ENCODE measurements around the gene TSPAN31.
A peak's percentile ranks its signal among the peaks of the same experiment; 100 is the strongest.

TSPAN31 gene

DNA sequence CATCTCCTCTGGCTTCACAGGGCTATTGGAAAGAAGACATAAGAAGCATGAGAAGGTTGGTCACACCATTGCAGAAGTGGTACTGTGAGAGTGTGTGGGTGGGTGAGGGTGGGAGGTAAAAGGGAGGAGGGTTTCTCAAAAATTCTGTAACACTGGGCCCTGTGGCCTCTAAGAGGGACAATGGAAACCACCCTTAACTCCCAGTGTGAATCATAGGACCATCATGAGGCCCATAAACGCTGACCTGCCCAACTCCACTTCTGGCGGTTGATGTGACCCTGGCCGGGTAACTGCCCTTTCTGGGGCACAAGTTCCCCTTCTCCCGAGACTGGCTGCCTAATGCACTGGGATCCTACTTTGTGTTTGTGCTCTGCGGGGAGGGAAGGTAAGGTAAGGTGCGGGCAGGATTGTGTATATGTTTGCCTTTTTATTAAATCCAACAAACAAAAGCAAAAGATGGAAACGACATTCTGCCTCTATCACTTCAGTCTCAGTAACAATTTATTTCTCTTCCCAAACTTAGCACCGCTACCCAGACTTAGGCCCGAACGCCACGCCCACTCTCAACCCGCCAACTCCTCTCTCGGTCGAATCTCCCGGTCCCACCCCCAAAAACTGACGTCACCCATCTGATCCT, 26.5 kb downstream of the TSPAN31 start:
- H3K79me1 ChIP-seq (ENCODE audit: low read depth, low read length), result no peaks in the 10 kb centered on the region
- peak overlapping the region; percentile 87 to 97 for H3K4me3 ChIP-seq (ENCODE audit: low read length in 2 of 2)
- H3K27ac ChIP-seq (replicated peaks; ENCODE audit: low read length), result no peak overlapping the region
- peaks cover 10 to 55% of the 10 kb centered on the region in 2 donors for H3K36me3 ChIP-seq (replicated peaks in 1 of 2; ENCODE audit: control insufficient read depth in 2 of 2, insufficient read depth in 2 of 2, low read length in 2 of 2)
- H2BK15ac ChIP-seq (ENCODE audit: low read length), result no peak overlapping the region
- H2AK5ac ChIP-seq (ENCODE audit: low read depth, low read length), result no peak overlapping the region
- WGBS, 2 donors (ENCODE audit: extremely low coverage in 2 of 2, insufficient read length in 2 of 2, insufficient replicate concordance in 1 of 2), result no CpG with 5 or more reads among the region's 16 CpGs
- H2AFZ ChIP-seq (ENCODE audit: low read length), result peak overlapping the region; percentile 98
- H3K14ac ChIP-seq (ENCODE audit: low read length), result no peak overlapping the region
- no peak overlapping the region for H2BK12ac ChIP-seq (ENCODE audit: low read length)
- no peak overlapping the region for H4K8ac ChIP-seq (ENCODE audit: low read depth, low read length)
- no peak overlapping the region for H2BK120ac ChIP-seq (ENCODE audit: low read depth, low read length)
- H4K91ac ChIP-seq (ENCODE audit: low read depth, low read length, poor library complexity), result no peak overlapping the region
- peaks cover 4 to 19% of the 10 kb centered on the region in 2 donors for H3K4me1 ChIP-seq (ENCODE audit: control insufficient read depth in 2 of 2, insufficient read depth in 1 of 2, low read depth in 1 of 2, low read length in 2 of 2)
- H3K4me2 ChIP-seq (ENCODE audit: insufficient read depth, low read length, poor library complexity, severe bottlenecking), result peak overlapping the region; percentile 97
- no peaks in the 10 kb centered on the region for H3K9me3 ChIP-seq (replicated peaks in 1 of 2; ENCODE audit: control insufficient read depth in 2 of 2, insufficient read depth in 1 of 2, low read depth in 1 of 2, low read length in 2 of 2)
- no peak overlapping the region for H3K4ac ChIP-seq (ENCODE audit: low read length)
- no peak overlapping the region for H3K18ac ChIP-seq (ENCODE audit: low read length)
- H3K27me3 ChIP-seq (ENCODE audit: control insufficient read depth in 3 of 3, insufficient read depth in 3 of 3, low read depth in 1 of 3, low read length in 3 of 3), result peaks cover 0 to 15% (median 4%) of the 10 kb centered on the region in 3 experiments
- peak; percentile 88 for DNase-seq (ENCODE audit: low spot score)
- H3K9ac ChIP-seq (ENCODE audit: low read depth, low read length, poor library complexity), result no peak overlapping the region
- no peak overlapping the region for H2BK5ac ChIP-seq (ENCODE audit: low read length)
- H3K23ac ChIP-seq (ENCODE audit: low read depth, low read length, poor library complexity), result peak overlapping the region; percentile 89

DNA sequence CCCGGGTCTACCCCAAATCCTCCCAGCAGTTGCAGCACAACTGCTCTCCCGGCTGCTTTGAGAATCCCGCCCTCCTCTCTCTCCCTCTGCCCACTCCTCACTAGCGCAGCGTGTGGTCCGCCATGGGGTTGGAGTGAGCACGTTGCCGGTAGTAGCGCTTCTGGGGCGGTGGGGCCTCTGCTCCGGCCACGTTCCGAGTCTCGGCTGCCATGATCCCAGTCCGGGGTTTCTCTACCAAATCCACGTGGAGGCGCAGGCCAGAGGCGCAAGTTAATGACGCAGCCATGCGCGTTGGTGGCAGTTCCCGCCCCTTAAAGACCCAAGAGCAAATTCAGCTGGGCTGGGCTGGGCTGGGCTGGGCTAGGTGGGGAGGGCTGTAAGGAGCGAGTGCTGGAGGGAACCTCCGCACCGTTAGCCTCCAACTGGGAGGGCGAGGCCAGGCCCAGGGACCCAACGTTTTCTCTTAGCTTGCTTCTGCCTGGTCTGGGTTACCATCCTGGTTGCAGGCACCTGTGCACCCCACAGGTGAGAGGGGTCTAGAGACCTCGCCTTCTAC, 27.1 kb downstream of the TSPAN31 start, which contains the start of gene METTL1:
Gene METTL1, minus strand, starts transcription at position 233 of the 556 bp plus-strand sequence. Its CDS starts 22 bp downstream, at position 211.
- Histone ChIP-seq H2BK5ac (ENCODE audit: low read length) (no peak within 1 kb of the TSS), H3K27me3 (ENCODE audit: control insufficient read depth in 3 of 3, insufficient read depth in 3 of 3, low read depth in 1 of 3, low read length in 3 of 3) (peaks cover 0 to 9% (median 0%) of the 10 kb centered on the region in 3 experiments)

DNA sequence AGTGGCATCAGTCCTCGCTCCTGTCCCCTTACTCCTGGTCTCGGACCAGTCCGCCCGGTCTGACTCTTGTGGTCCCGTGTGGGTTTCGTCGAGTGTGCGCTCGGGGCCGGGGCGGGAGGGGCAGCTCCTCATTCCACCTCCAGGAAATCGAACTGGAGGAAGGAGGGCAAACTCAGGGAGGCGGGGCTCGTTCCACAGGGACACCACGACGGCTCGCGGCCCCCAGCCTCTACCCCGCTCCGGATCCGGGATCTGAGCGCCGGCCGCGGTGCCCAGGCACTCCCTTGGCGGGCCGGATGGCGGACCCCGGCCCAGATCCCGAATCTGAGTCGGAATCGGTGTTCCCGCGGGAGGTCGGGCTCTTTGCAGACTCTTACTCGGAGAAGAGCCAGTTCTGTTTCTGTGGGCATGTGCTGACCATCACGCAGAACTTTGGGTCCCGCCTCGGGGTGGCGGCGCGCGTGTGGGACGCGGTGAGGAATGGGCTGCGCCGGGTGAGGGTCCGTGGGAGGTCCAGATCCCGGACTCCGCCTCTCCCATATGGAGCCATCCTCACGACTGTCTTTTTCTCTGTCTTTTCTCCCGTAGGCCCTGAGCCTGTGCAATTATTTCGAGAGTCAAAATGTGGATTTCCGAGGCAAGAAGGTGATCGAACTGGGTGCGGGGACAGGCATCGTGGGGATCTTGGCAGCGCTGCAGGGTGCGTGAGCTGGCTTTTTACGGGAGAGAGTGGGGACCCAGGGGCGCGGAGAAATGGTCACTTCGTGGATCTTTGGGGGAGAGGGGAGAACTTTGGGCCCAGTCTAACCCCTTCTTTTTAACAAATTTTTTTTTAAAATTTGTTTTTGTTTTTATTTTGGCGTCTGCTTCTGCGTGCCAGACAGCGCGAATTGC, 27.8 kb downstream of the TSPAN31 start, which contains the start of gene EEF1AKMT3:
Gene EEF1AKMT3, plus strand, starts transcription at position 186 of the 894 bp plus-strand sequence. Its CDS starts 111 bp downstream, at position 297.
- Histone ChIP-seq H3K4me1 (ENCODE audit: control insufficient read depth in 2 of 2, insufficient read depth in 1 of 2, low read depth in 1 of 2, low read length in 2 of 2) (peaks cover 4 to 9% of the 10 kb centered on the region in 2 donors), H3K27ac (replicated peaks; ENCODE audit: low read length) (peak within 1 kb of the TSS; percentile 78)
- no peak for DNase-seq (ENCODE audit: low spot score)

More for the DNA sequence above, 27.1 kb downstream of the TSPAN31 start, which contains the start of gene METTL1:
- Histone ChIP-seq H3K4me3 (ENCODE audit: low read length in 2 of 2) (peak within 1 kb of the TSS; percentile 89 to 97), H3K4ac (ENCODE audit: low read length) (no peak within 1 kb of the TSS), H3K36me3 (replicated peaks in 1 of 2; ENCODE audit: control insufficient read depth in 2 of 2, insufficient read depth in 2 of 2, low read length in 2 of 2) (peaks cover 10 to 55% of the 10 kb centered on the region in 2 donors), H3K23ac (ENCODE audit: low read depth, low read length, poor library complexity) (peak within 1 kb of the TSS; percentile 89), H2BK120ac (ENCODE audit: low read depth, low read length) (peak within 1 kb of the TSS; percentile 55), H4K91ac (ENCODE audit: low read depth, low read length, poor library complexity) (peak within 1 kb of the TSS; percentile 56), H3K79me1 (ENCODE audit: low read depth, low read length) (no peaks in the 10 kb centered on the region), H3K18ac (ENCODE audit: low read length) (peak within 1 kb of the TSS; percentile 96), H2BK15ac (ENCODE audit: low read length) (peak within 1 kb of the TSS; percentile 82), H3K4me2 (ENCODE audit: insufficient read depth, low read length, poor library complexity, severe bottlenecking) (peak within 1 kb of the TSS; percentile 97), H2AFZ (ENCODE audit: low read length) (peak within 1 kb of the TSS; percentile 98), H3K27ac (replicated peaks; ENCODE audit: low read length) (peak within 1 kb of the TSS; percentile 78), H3K9me3 (replicated peaks in 1 of 2; ENCODE audit: control insufficient read depth in 2 of 2, insufficient read depth in 1 of 2, low read depth in 1 of 2, low read length in 2 of 2) (no peaks in the 10 kb centered on the region), H2AK5ac (ENCODE audit: low read depth, low read length) (no peak within 1 kb of the TSS), H3K14ac (ENCODE audit: low read length) (peak within 1 kb of the TSS; percentile 47), H3K9ac (ENCODE audit: low read depth, low read length, poor library complexity) (peak within 1 kb of the TSS; percentile 89), H3K4me1 (ENCODE audit: control insufficient read depth in 2 of 2, insufficient read depth in 1 of 2, low read depth in 1 of 2, low read length in 2 of 2) (peaks cover 4 to 14% of the 10 kb centered on the region in 2 donors), H2BK12ac (ENCODE audit: low read length) (no peak within 1 kb of the TSS), H4K8ac (ENCODE audit: low read depth, low read length) (peak within 1 kb of the TSS; percentile 88)
- WGBS, 2 donors (ENCODE audit: extremely low coverage in 2 of 2, insufficient read length in 2 of 2, insufficient replicate concordance in 1 of 2), result no CpG with 5 or more reads among the region's 28 CpGs
- peak; percentile 96 for DNase-seq (ENCODE audit: low spot score)

More for the DNA sequence above, 27.8 kb downstream of the TSPAN31 start, which contains the start of gene EEF1AKMT3:
- Histone ChIP-seq H4K91ac (ENCODE audit: low read depth, low read length, poor library complexity) (peak within 1 kb of the TSS; percentile 56), H3K9me3 (replicated peaks in 1 of 2; ENCODE audit: control insufficient read depth in 2 of 2, insufficient read depth in 1 of 2, low read depth in 1 of 2, low read length in 2 of 2) (no peaks in the 10 kb centered on the region), H3K4ac (ENCODE audit: low read length) (no peak within 1 kb of the TSS), H3K79me1 (ENCODE audit: low read depth, low read length) (no peaks in the 10 kb centered on the region), H2AFZ (ENCODE audit: low read length) (peak within 1 kb of the TSS; percentile 98), H3K14ac (ENCODE audit: low read length) (peak within 1 kb of the TSS; percentile 47), H4K8ac (ENCODE audit: low read depth, low read length) (peak within 1 kb of the TSS; percentile 88), H2AK5ac (ENCODE audit: low read depth, low read length) (no peak within 1 kb of the TSS), H2BK12ac (ENCODE audit: low read length) (no peak within 1 kb of the TSS), H2BK120ac (ENCODE audit: low read depth, low read length) (peak within 1 kb of the TSS; percentile 55), H3K27me3 (ENCODE audit: control insufficient read depth in 3 of 3, insufficient read depth in 3 of 3, low read depth in 1 of 3, low read length in 3 of 3) (peaks cover 0 to 2% (median 0%) of the 10 kb centered on the region in 3 experiments), H3K23ac (ENCODE audit: low read depth, low read length, poor library complexity) (peak within 1 kb of the TSS; percentile 89), H3K18ac (ENCODE audit: low read length) (peak within 1 kb of the TSS; percentile 96), H3K4me2 (ENCODE audit: insufficient read depth, low read length, poor library complexity, severe bottlenecking) (peak within 1 kb of the TSS; percentile 97), H3K36me3 (replicated peaks in 1 of 2; ENCODE audit: control insufficient read depth in 2 of 2, insufficient read depth in 2 of 2, low read length in 2 of 2) (peaks cover 10 to 47% of the 10 kb centered on the region in 2 donors), H2BK15ac (ENCODE audit: low read length) (peak within 1 kb of the TSS; percentile 82), H3K9ac (ENCODE audit: low read depth, low read length, poor library complexity) (peak within 1 kb of the TSS; percentile 89), H2BK5ac (ENCODE audit: low read length) (no peak within 1 kb of the TSS), H3K4me3 (ENCODE audit: low read length in 2 of 2) (peak within 1 kb of the TSS; percentile 89 to 97)
- WGBS, 2 donors (ENCODE audit: extremely low coverage in 2 of 2, insufficient read length in 2 of 2, insufficient replicate concordance in 1 of 2), result no CpG with 5 or more reads among the region's 67 CpGs

Measured in neuronal stem cell (in vitro differentiated cells).